Upper lobe of left lung (tissue), 4 donors: ENCODE data around the gene ZNF467.

ENCODE experiments used
- EP300 ChIP-seq, 4 donors: sonication (generic); formaldehyde crosslinking; IDR thresholded peaks; one replicate each; pipeline ENCODE4 v1.5.1; 2017; ENCODE audit warnings: antibody characterized with exemption in 4 of 4, control low read depth in 2 of 4
- POLR2A ChIP-seq, 4 donors: fragments of 450-650 bp; IDR thresholded peaks; one replicate each; pipeline ENCODE4 v1.5.1; 2016 to 2017; ENCODE audit warnings: antibody characterized with exemption in 4 of 4, mild to moderate bottlenecking in 2 of 4
- POLR2AphosphoS5 ChIP-seq, 2 donors: sonication (generic); formaldehyde crosslinking; IDR thresholded peaks; one replicate each; pipeline ENCODE4 v1.5.1; 2017; ENCODE audit warnings: antibody characterized with exemption in 2 of 2
- TF ChIP-seq, protein P1 (sequence below), 6 experiments: fragments of 450-650 bp in 4 of 6; fragments of 200-600 bp in 2 of 6; sonication (generic) in 2 of 6; IDR thresholded peaks; one replicate each; pipeline ENCODE4 v1.5.1; 2016 to 2019; ENCODE audit warnings: antibody characterized with exemption in 6 of 6

DNA sequence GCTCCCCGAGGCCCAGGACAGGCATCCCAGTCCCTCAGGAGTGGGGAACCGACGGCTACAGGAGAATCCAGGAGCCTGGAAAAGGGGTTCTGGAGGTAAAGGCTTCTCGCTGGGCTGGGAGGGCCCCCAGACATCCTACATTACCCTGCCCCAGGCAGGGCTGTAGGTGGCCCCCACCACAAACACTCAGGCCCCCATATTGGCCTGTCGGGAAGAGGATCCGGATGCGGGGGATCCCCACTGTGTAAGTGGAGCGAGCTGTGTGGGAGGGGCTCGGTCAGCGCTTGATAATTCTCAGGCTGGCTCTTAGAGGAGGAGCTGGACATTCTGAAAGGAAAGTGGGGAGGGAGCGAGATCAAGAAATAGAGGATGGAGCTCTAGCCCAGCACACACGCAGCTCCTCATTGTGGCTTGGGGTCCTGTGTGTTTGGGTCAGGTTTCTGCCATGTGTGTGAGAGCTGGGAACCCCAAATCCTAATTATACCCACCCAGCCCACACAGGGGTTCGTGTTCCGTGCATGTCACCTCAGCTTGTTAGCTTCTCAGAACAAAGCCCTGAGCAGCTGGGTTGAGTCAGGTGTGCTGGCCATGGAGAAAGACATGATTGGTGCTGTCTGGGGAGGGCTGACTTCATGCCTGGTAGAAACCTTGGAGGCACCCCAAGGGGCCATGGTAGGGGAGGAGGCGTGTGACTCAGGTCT, 49.4 kb downstream of the ZNF467 start:
- no peak for TF ChIP-seq POLR2AphosphoS5 (IDR thresholded peaks at IDR 0.05)
- TF ChIP-seq, protein P1, sequence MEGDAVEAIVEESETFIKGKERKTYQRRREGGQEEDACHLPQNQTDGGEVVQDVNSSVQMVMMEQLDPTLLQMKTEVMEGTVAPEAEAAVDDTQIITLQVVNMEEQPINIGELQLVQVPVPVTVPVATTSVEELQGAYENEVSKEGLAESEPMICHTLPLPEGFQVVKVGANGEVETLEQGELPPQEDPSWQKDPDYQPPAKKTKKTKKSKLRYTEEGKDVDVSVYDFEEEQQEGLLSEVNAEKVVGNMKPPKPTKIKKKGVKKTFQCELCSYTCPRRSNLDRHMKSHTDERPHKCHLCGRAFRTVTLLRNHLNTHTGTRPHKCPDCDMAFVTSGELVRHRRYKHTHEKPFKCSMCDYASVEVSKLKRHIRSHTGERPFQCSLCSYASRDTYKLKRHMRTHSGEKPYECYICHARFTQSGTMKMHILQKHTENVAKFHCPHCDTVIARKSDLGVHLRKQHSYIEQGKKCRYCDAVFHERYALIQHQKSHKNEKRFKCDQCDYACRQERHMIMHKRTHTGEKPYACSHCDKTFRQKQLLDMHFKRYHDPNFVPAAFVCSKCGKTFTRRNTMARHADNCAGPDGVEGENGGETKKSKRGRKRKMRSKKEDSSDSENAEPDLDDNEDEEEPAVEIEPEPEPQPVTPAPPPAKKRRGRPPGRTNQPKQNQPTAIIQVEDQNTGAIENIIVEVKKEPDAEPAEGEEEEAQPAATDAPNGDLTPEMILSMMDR (IDR thresholded peaks at IDR 0.05), result no peak
- no peak for TF ChIP-seq EP300 (IDR thresholded peaks at IDR 0.05)
- no peak for TF ChIP-seq POLR2A (IDR thresholded peaks at IDR 0.05)
